Measurements from ENCODE around the gene TOX3. TPM values are rescaled to one million over a fixed set of nuclear protein-coding genes. Genes with fewer than 3 reads are reported as not detected.

Gene TOX3
- total RNA-seq, 6 donors from 2014 or later = 0.61 to 22.0 (median 4.9) TPM

DNA sequence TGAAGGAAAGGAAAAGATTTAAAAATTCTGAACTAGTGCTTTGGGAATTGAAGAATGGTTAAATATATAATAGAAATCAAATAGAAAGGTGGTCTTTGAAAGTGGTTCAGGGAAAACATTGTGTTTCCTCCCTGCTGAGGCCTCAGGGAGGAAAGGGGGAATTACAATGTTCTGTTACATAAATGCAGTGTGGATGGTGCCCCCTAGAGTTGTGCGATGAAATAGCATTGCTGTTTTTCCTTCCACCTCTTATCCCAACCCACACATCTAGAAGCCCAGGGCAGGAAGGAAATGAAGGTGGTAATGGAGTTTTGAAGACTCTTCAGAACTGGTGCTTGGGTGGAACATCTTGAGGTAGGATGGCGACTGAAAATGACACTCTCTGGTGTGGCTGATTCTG, 6.4 kb upstream of the TOX3 start:
- TF ChIP-seq POLR2A (IDR thresholded peaks at IDR 0.05) = no peak
- TF ChIP-seq, protein P1, sequence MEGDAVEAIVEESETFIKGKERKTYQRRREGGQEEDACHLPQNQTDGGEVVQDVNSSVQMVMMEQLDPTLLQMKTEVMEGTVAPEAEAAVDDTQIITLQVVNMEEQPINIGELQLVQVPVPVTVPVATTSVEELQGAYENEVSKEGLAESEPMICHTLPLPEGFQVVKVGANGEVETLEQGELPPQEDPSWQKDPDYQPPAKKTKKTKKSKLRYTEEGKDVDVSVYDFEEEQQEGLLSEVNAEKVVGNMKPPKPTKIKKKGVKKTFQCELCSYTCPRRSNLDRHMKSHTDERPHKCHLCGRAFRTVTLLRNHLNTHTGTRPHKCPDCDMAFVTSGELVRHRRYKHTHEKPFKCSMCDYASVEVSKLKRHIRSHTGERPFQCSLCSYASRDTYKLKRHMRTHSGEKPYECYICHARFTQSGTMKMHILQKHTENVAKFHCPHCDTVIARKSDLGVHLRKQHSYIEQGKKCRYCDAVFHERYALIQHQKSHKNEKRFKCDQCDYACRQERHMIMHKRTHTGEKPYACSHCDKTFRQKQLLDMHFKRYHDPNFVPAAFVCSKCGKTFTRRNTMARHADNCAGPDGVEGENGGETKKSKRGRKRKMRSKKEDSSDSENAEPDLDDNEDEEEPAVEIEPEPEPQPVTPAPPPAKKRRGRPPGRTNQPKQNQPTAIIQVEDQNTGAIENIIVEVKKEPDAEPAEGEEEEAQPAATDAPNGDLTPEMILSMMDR (IDR thresholded peaks at IDR 0.05) = no peak
- TF ChIP-seq POLR2AphosphoS5 (IDR thresholded peaks at IDR 0.05) = no peak
- no peak for TF ChIP-seq EP300 (IDR thresholded peaks at IDR 0.05)
- no peak overlapping the region for H3K27ac ChIP-seq
- DNase-seq = no peak
- no peaks in the 10 kb centered on the region for H3K36me3 ChIP-seq
- H3K9me3 ChIP-seq = no peaks in the 10 kb centered on the region
- H3K27me3 ChIP-seq = no peaks in the 10 kb centered on the region
- WGBS, 2 donors = 83 to 87% methylated on average over 2 of the region's 2 CpGs
- peaks cover 0 to 8% (median 4%) of the 10 kb centered on the region in 4 donors for H3K4me1 ChIP-seq
- no peak overlapping the region for H3K4me3 ChIP-seq
- no peak for ATAC-seq (ENCODE audit: low FRiP score in 2 of 2)

DNA sequence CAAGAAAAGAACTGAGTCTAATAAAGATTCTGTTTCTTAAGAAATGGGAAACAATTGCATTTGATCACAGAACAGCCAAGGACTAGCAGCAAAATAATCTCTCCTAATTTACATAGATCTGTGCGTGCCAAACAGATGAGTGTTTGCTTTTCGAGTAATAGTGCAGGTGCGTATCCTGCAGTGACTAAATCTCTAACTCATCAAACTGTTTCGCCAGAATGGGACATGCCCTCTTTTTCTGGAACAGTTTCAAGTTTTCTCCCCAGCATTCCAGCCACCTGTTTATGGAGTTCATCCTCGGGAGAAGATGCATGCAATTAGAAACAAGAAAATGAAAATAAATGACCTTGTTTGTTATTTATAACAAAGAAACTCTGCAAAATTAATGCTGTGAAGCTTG, 5.7 kb upstream of the TOX3 start:
- peaks cover 0 to 1% (median 0%) of the 10 kb centered on the region in 4 donors for H3K27me3 ChIP-seq
- H3K4me1 ChIP-seq = peaks cover 0 to 8% (median 4%) of the 10 kb centered on the region in 4 donors
- no peak overlapping the region for H3K27ac ChIP-seq
- ATAC-seq (ENCODE audit: low FRiP score in 2 of 2) (no peak), DNase-seq (no peak)
- WGBS, 2 donors = 37 to 45% methylated on average over 5 of the region's 5 CpGs
- TF ChIP-seq POLR2AphosphoS5 (IDR thresholded peaks at IDR 0.05) (no peak), EP300 (IDR thresholded peaks at IDR 0.05) (no peak), POLR2A (IDR thresholded peaks at IDR 0.05) (no peak)
- TF ChIP-seq, protein P1 (IDR thresholded peaks at IDR 0.05) = no peak
- no peaks in the 10 kb centered on the region for H3K36me3 ChIP-seq
- H3K9me3 ChIP-seq = no peaks in the 10 kb centered on the region
- no peak overlapping the region for H3K4me3 ChIP-seq

DNA sequence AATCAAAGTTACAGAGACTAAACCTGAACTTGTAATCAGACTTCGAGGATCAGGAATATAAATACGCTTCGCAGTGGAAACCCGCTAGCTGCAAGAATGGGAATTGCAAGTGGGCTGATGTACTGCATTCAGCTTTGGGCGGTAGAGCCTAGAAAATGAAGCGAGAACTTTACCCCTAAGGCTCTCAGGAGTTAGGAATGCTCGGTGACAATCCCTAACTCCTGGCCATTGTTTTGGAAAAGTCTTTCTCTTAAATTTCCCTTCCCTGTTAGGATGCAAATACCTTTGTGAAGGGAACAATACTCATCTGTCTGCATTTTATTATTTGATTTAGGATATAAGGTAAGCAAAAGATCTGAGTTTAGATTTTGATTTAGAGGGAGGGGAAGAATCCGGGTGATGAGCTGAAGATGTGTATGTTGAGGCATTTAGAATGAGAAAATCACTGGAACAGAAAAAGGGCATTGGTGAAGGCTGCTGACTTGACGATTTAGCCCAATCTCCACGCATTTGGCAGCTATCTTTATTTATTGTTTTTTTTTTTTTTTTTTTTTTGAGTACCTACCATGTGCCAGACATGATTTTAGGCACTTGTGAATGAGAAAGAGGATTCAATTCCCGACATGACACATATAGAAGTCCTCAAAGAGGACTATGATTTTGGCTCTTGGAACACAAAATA, 2.2 kb upstream of the TOX3 start:
- DNase-seq (no peak), ATAC-seq (ENCODE audit: low FRiP score in 2 of 2) (no peak)
- WGBS, 2 donors = 30% methylated on average over 11 of the region's 11 CpGs
- Histone ChIP-seq H3K27me3 (peaks cover 0 to 18% (median 6%) of the 10 kb centered on the region in 4 donors), H3K27ac (no peak overlapping the region), H3K36me3 (no peaks in the 10 kb centered on the region), H3K4me1 (peaks cover 6 to 34% (median 18%) of the 10 kb centered on the region in 4 donors), H3K9me3 (no peaks in the 10 kb centered on the region), H3K4me3 (no peak overlapping the region)
- TF ChIP-seq POLR2AphosphoS5 (IDR thresholded peaks at IDR 0.05) = no peak
- TF ChIP-seq, protein P1 (IDR thresholded peaks at IDR 0.05) = peak in 1 of 6 experiments; percentile 7

DNA sequence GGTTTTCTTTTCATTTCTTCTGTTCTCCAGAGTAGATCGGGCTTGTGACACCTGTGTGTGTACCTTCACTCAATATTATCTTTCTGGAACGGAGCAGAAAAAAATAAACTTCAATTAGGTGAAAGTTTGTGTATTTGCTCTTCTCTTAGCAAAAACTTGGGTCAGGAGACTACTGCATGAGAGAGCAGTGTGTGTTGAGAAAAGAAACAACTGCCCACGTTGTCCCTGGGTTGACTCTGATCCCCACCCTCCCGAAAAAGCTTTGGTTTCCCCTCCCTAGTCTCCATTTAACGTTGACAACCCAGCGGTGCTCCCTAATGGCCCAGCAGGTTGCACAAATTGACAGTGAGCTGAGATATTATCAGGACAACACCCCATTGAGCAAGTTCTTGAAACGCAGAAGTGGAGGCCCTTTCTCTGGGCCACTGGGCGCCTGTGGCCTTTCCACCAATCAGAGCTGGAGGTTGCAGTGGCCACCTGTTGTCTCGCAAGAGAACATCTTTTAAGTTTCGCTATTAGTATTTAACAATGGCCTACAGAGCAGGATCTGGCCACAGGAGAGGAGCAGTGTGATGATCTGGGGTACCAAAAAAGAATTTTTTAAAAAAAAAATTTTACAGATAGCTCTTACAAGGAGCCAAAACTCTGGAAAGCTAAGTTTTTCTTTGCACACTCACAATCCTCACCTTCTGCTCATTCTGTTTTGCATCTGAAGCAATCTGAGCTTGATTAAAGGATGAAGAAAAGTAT, 1.5 kb upstream of the TOX3 start:
- H3K9me3 ChIP-seq = no peaks in the 10 kb centered on the region
- WGBS, 2 donors = 31 to 46% methylated on average over 10 of the region's 10 CpGs
- ATAC-seq (ENCODE audit: low FRiP score in 2 of 2) = no peak
- TF ChIP-seq POLR2A (IDR thresholded peaks at IDR 0.05) (no peak), POLR2AphosphoS5 (IDR thresholded peaks at IDR 0.05) (no peak), EP300 (IDR thresholded peaks at IDR 0.05) (no peak)
- TF ChIP-seq, protein P1 (IDR thresholded peaks at IDR 0.05) = no peak
- H3K4me1 ChIP-seq = peaks cover 6 to 34% (median 18%) of the 10 kb centered on the region in 4 donors
- H3K27ac ChIP-seq = no peak overlapping the region
- H3K36me3 ChIP-seq = no peaks in the 10 kb centered on the region
- H3K27me3 ChIP-seq = peaks cover 0 to 18% (median 6%) of the 10 kb centered on the region in 4 donors
- H3K4me3 ChIP-seq = no peak overlapping the region
- DNase-seq = no peak

Data from upper lobe of left lung (tissue), 6 donors.